ENCODE measurements around the gene ENPP6. TPM values are rescaled to one million over a fixed set of nuclear protein-coding genes. Genes with fewer than 3 reads are reported as not detected.

ENPP6 gene
- total and polyA plus RNA-seq, 2 experiments from 2014 or later: 0.11 TPM; not detected in 1

DNA sequence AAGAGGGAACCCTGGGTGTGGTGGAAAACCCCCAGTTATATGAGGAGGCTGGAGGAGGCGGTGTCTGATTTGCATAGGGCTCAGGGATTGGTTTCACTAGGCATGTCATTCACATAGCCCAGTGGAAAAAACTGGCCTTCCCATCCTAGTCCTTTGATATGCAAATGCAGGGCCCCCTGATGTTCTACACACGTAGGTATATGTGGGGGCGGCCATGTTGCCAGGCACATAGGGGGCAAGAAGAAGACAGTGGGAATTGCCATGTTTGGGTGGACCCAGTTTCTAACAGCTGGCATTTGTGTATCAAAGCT lies 34.0 kb upstream of the ENPP6 start (continued):
- TF ChIP-seq, protein P1, sequence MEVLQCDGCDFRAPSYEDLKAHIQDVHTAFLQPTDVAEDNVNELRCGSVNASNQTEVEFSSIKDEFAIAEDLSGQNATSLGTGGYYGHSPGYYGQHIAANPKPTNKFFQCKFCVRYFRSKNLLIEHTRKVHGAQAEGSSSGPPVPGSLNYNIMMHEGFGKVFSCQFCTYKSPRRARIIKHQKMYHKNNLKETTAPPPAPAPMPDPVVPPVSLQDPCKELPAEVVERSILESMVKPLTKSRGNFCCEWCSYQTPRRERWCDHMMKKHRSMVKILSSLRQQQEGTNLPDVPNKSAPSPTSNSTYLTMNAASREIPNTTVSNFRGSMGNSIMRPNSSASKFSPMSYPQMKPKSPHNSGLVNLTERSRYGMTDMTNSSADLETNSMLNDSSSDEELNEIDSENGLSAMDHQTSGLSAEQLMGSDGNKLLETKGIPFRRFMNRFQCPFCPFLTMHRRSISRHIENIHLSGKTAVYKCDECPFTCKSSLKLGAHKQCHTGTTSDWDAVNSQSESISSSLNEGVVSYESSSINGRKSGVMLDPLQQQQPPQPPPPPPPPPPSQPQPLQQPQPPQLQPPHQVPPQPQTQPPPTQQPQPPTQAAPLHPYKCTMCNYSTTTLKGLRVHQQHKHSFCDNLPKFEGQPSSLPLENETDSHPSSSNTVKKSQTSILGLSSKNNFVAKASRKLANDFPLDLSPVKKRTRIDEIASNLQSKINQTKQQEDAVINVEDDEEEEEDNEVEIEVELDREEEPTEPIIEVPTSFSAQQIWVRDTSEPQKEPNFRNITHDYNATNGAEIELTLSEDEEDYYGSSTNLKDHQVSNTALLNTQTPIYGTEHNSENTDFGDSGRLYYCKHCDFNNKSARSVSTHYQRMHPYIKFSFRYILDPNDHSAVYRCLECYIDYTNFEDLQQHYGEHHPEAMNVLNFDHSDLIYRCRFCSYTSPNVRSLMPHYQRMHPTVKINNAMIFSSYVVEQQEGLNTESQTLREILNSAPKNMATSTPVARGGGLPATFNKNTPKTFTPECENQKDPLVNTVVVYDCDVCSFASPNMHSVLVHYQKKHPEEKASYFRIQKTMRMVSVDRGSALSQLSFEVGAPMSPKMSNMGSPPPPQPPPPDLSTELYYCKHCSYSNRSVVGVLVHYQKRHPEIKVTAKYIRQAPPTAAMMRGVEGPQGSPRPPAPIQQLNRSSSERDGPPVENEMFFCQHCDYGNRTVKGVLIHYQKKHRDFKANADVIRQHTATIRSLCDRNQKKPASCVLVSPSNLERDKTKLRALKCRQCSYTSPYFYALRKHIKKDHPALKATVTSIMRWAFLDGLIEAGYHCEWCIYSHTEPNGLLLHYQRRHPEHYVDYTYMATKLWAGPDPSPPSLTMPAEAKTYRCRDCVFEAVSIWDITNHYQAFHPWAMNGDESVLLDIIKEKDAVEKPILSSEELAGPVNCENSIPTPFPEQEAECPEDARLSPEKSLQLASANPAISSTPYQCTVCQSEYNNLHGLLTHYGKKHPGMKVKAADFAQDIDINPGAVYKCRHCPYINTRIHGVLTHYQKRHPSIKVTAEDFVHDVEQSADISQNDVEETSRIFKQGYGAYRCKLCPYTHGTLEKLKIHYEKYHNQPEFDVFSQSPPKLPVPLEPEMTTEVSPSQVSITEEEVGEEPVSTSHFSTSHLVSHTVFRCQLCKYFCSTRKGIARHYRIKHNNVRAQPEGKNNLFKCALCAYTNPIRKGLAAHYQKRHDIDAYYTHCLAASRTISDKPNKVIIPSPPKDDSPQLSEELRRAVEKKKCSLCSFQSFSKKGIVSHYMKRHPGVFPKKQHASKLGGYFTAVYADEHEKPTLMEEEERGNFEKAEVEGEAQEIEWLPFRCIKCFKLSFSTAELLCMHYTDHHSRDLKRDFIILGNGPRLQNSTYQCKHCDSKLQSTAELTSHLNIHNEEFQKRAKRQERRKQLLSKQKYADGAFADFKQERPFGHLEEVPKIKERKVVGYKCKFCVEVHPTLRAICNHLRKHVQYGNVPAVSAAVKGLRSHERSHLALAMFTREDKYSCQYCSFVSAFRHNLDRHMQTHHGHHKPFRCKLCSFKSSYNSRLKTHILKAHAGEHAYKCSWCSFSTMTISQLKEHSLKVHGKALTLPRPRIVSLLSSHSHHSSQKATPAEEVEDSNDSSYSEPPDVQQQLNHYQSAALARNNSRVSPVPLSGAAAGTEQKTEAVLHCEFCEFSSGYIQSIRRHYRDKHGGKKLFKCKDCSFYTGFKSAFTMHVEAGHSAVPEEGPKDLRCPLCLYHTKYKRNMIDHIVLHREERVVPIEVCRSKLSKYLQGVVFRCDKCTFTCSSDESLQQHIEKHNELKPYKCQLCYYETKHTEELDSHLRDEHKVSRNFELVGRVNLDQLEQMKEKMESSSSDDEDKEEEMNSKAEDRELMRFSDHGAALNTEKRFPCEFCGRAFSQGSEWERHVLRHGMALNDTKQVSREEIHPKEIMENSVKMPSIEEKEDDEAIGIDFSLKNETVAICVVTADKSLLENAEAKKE (CRISPR knock-in tag; IDR thresholded peaks at IDR 0.05): no peak
- no peak for TF ChIP-seq STAT1 (IDR thresholded peaks at IDR 0.05; ENCODE audit: unreplicated experiment)

DNA sequence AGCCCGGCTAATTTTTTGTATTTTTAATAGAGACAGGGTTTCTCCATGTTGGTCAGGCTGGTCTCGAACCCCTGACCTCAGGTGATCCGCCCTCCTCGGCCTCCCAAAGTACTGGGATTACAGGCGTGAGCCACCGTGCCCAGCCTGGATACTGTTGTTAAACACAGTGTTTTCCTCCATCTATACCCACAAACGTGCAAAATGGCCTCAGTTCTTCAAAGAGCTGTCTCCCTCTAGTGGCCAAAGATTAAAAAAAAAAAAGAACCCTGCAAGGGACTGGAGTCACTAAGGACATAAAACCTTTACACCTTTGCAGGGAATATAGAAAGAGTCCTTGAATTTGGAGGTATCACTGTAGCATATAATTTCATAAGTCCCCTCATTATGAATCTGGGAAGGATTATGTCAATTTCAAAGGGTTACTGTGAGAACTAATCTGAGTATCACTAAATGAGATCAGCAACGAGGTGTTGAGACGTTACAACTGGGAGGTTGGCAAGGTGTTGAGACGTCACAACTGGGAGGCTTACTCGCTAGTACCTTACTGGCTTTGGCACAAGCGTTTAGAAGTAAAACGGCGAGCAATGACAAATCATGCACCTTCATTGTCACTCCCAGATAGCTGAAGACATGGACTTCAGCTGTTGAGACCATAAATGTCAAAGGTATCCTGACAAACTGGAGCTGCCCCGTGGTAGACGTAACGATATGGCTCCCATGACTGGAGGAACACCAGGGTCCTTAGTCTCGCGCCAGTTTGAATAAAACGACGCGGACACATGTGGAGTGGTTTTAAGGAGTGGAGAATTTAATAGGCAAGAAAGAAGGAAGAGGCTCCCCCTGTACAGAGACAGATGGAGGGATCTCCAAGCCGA lies 33.4 kb upstream of the ENPP6 start:
- TF ChIP-seq, protein P2, sequence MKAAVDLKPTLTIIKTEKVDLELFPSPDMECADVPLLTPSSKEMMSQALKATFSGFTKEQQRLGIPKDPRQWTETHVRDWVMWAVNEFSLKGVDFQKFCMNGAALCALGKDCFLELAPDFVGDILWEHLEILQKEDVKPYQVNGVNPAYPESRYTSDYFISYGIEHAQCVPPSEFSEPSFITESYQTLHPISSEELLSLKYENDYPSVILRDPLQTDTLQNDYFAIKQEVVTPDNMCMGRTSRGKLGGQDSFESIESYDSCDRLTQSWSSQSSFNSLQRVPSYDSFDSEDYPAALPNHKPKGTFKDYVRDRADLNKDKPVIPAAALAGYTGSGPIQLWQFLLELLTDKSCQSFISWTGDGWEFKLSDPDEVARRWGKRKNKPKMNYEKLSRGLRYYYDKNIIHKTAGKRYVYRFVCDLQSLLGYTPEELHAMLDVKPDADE (IDR thresholded peaks at IDR 0.05): no peak
- TF ChIP-seq, protein P3, sequence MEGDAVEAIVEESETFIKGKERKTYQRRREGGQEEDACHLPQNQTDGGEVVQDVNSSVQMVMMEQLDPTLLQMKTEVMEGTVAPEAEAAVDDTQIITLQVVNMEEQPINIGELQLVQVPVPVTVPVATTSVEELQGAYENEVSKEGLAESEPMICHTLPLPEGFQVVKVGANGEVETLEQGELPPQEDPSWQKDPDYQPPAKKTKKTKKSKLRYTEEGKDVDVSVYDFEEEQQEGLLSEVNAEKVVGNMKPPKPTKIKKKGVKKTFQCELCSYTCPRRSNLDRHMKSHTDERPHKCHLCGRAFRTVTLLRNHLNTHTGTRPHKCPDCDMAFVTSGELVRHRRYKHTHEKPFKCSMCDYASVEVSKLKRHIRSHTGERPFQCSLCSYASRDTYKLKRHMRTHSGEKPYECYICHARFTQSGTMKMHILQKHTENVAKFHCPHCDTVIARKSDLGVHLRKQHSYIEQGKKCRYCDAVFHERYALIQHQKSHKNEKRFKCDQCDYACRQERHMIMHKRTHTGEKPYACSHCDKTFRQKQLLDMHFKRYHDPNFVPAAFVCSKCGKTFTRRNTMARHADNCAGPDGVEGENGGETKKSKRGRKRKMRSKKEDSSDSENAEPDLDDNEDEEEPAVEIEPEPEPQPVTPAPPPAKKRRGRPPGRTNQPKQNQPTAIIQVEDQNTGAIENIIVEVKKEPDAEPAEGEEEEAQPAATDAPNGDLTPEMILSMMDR (conservative IDR thresholded peaks at IDR 0.05; ENCODE audit: low read depth in 2 of 2): peak; percentile 72 to 81
- DNase-seq (ENCODE audit: low spot score) (peak; percentile 92), ATAC-seq (peak; percentile 79)
- H2AFZ ChIP-seq: no peak overlapping the region
- peaks cover 28% of the 10 kb centered on the region for H3K9me3 Mint-ChIP-seq
- no peak overlapping the region for H3K4me3 Mint-ChIP-seq
- 0 out of 2 replicates have a peak, but pooled peaks cover 3% of the 10 kb centered on the region for H3K36me3 ChIP-seq (ENCODE audit: insufficient read depth)
- H3K4me2 ChIP-seq: no peak overlapping the region
- no peaks in the 10 kb centered on the region for H3K27me3 ChIP-seq (ENCODE audit: insufficient read depth)
- no peaks in the 10 kb centered on the region for H3K9me2 ChIP-seq (ENCODE audit: insufficient read depth)
- H3K27ac Mint-ChIP-seq: no peak overlapping the region
- no peaks in the 10 kb centered on the region for H3F3A ChIP-seq (replicated peaks; ENCODE audit: low read depth)
- H3K79me2 ChIP-seq (replicated peaks; ENCODE audit: insufficient read depth): no peaks in the 10 kb centered on the region
- no peak overlapping the region for H3K4me3 ChIP-seq
- no peaks in the 10 kb centered on the region for H3K4me1 ChIP-seq (ENCODE audit: insufficient read depth)
- no peaks in the 10 kb centered on the region for H3K4me1 Mint-ChIP-seq
- peaks cover 2% of the 10 kb centered on the region for H3K27me3 Mint-ChIP-seq (ENCODE audit: insufficient read depth, low read depth, poor library complexity)
- no peak overlapping the region for H3K27ac ChIP-seq (ENCODE audit: low read depth)
- H4K20me1 ChIP-seq (replicated peaks; ENCODE audit: insufficient read depth): no peaks in the 10 kb centered on the region
- H3K36me3 Mint-ChIP-seq (ENCODE audit: low read depth): peaks cover 19% of the 10 kb centered on the region
